HEK293 (cell line): ENCODE results near the gene ATP6V0A1.
A peak's percentile ranks its signal among the peaks of the same experiment; 100 is the strongest.
"Not testable (repeated sequence)": the region's sequence is repeated elsewhere in the genome, so short reads cannot be mapped to it uniquely, and the experiment has no call there.

Source experiments
- CTCF ChIA-PET: fragments of 350-600 bp; formaldehyde crosslinking; extraction: SDS; loops from one replicate; lab custom pipeline; 2021; ENCODE audit warnings: antibody characterized with exemption; lab: Yijun Ruan, JAX
- POLR2A ChIA-PET: fragments of 300-600 bp; formaldehyde crosslinking; extraction: SDS; loops from one replicate; lab custom pipeline; 2020; ENCODE audit warnings: antibody characterized with exemption, inconsistent platforms; lab: Yijun Ruan, JAX
- H3K27ac ChIP-seq: fragments of 200-500 bp; sonication (Bioruptor generic); 2 replicates; pipeline ENCODE4 v1.5.1; 2014; ENCODE audit warnings: low read depth, low read length, control low read depth, inconsistent platforms; ENCODE audit errors: extremely low read depth
- H3K36me3 ChIP-seq, 2 experiments: fragments of 200-500 bp in 1 of 2; sonication (Bioruptor generic) in 1 of 2; 1 replicate in 1 of 2; 2 replicates in 1 of 2; pipeline ENCODE4 v1.5.1; 2014 to 2017; ENCODE audit warnings: inconsistent platforms in 2 of 2, low read length in 2 of 2; ENCODE audit not compliant: control insufficient read depth in 2 of 2, insufficient read depth in 1 of 2
- H3K4me1 ChIP-seq: fragments of 200-500 bp; sonication (Bioruptor generic); 2 replicates; pipeline ENCODE4 v1.5.1; 2014; ENCODE audit warnings: mild to moderate bottlenecking, low read length, inconsistent platforms; ENCODE audit not compliant: control insufficient read depth, insufficient read depth
- H3K4me3 ChIP-seq: 2 replicates; pipeline ENCODE4 v1.5.1; 2011; ENCODE audit warnings: low read depth, mild to moderate bottlenecking, control low read depth, low read length, moderate library complexity
- H3K9me3 ChIP-seq: fragments of 200-500 bp; sonication (Bioruptor generic); 2 replicates; pipeline ENCODE4 v1.5.1; 2014; ENCODE audit warnings: low read depth, low read length, inconsistent platforms; ENCODE audit not compliant: control insufficient read depth, insufficient read depth
- GLI2 ChIP-seq: fragments of 450-650 bp; formaldehyde crosslinking; IDR thresholded peaks from 2 replicates; pipeline ENCODE4; 2017; ENCODE audit warnings: missing biosample characterization, missing genetic modification characterization, low read depth, borderline replicate concordance
- HOXA7 ChIP-seq: sonication (generic); formaldehyde crosslinking; IDR thresholded peaks from 2 replicates; pipeline ENCODE4 v1.8.1; 2022; ENCODE audit warnings: missing genetic modification reagents, borderline replicate concordance
- KLF1 ChIP-seq: fragments of 450-650 bp; formaldehyde crosslinking; IDR thresholded peaks from 2 replicates; pipeline ENCODE4 v1.5.1; 2016; ENCODE audit warnings: missing biosample characterization, missing genetic modification characterization
- KLF7 ChIP-seq: fragments of 450-650 bp; formaldehyde crosslinking; IDR thresholded peaks from 2 replicates; pipeline ENCODE4 v1.5.1; 2016; ENCODE audit warnings: missing biosample characterization, missing genetic modification characterization, borderline replicate concordance
- SETDB1 ChIP-seq: IDR thresholded peaks from one replicate; pipeline ENCODE4 v1.6.1; 2017; ENCODE audit warnings: mild to moderate bottlenecking, low read length, moderate library complexity, mixed read lengths; ENCODE audit not compliant: insufficient read length
- SP2 ChIP-seq: fragments of 450-650 bp; formaldehyde crosslinking; IDR thresholded peaks from 2 replicates; pipeline ENCODE4 v1.5.1; 2016; ENCODE audit warnings: missing biosample characterization, missing genetic modification characterization
- SP7 ChIP-seq: fragments of 450-650 bp; formaldehyde crosslinking; IDR thresholded peaks from 2 replicates; pipeline ENCODE4 v1.5.1; 2016; ENCODE audit warnings: missing biosample characterization, missing genetic modification characterization
- TRIM28 ChIP-seq: IDR thresholded peaks from 2 replicates; pipeline ENCODE4 v1.6.1; 2011; ENCODE audit warnings: low read length, control low read depth, borderline replicate concordance
- ZNF292 ChIP-seq: fragments of 450-650 bp; formaldehyde crosslinking; IDR thresholded peaks from 2 replicates; pipeline ENCODE4 v1.5.1; 2016; ENCODE audit warnings: low read depth, missing biosample characterization, missing genetic modification characterization, borderline replicate concordance
- ZNF302 ChIP-seq: fragments of 450-650 bp; formaldehyde crosslinking; IDR thresholded peaks from 2 replicates; pipeline ENCODE4 v1.5.1; 2016; ENCODE audit warnings: missing biosample characterization, missing genetic modification characterization, low read depth
- ZNF311 ChIP-seq: fragments of 450-650 bp; formaldehyde crosslinking; IDR thresholded peaks from 2 replicates; pipeline ENCODE4 v1.5.1; 2017; ENCODE audit warnings: missing biosample characterization, missing genetic modification characterization, borderline replicate concordance
- ZNF596 ChIP-seq: fragments of 450-650 bp; IDR thresholded peaks from 2 replicates; pipeline ENCODE4 v1.5.0; 2018; ENCODE audit warnings: missing biosample characterization, mild to moderate bottlenecking, missing genetic modification characterization, moderate library complexity
- ZNF664 ChIP-seq: fragments of 450-650 bp; formaldehyde crosslinking; IDR thresholded peaks from 2 replicates; pipeline ENCODE4 v1.5.1; 2016; ENCODE audit warnings: missing biosample characterization, missing genetic modification characterization
- TF ChIP-seq, protein P1 (sequence below): fragments of 450-650 bp; formaldehyde crosslinking; IDR thresholded peaks from 2 replicates; pipeline ENCODE4 v1.5.1; 2016; ENCODE audit warnings: missing biosample characterization, missing genetic modification characterization
- TF ChIP-seq, protein P2 (sequence below): fragments of 450-650 bp; formaldehyde crosslinking; IDR thresholded peaks from 2 replicates; pipeline ENCODE4 v1.5.1; 2016; ENCODE audit warnings: missing biosample characterization, missing genetic modification characterization
- TF ChIP-seq, protein P3 (sequence below): fragments of 450-650 bp; formaldehyde crosslinking; IDR thresholded peaks from 2 replicates; pipeline ENCODE4 v1.5.1; 2016; ENCODE audit warnings: missing biosample characterization, missing genetic modification characterization
- TF ChIP-seq, protein P4 (sequence below): fragments of 450-650 bp; formaldehyde crosslinking; IDR thresholded peaks from 2 replicates; pipeline ENCODE4 v1.5.1; 2016; ENCODE audit warnings: missing biosample characterization, missing genetic modification characterization
- TF ChIP-seq, protein P5 (sequence below): fragments of 450-650 bp; formaldehyde crosslinking; IDR thresholded peaks from 2 replicates; pipeline ENCODE4 v1.5.1; 2017; ENCODE audit warnings: missing biosample characterization, missing genetic modification characterization
- TF ChIP-seq, protein P6 (sequence below): fragments of 450-650 bp; formaldehyde crosslinking; IDR thresholded peaks from 2 replicates; pipeline ENCODE4 v1.5.1; 2016; ENCODE audit warnings: missing biosample characterization, missing genetic modification characterization
- TF ChIP-seq, protein P7 (sequence below): fragments of 450-650 bp; formaldehyde crosslinking; IDR thresholded peaks from 2 replicates; pipeline ENCODE4 v1.5.1; 2016; ENCODE audit warnings: missing biosample characterization, missing genetic modification characterization

Gene ATP6V0A1

DNA sequence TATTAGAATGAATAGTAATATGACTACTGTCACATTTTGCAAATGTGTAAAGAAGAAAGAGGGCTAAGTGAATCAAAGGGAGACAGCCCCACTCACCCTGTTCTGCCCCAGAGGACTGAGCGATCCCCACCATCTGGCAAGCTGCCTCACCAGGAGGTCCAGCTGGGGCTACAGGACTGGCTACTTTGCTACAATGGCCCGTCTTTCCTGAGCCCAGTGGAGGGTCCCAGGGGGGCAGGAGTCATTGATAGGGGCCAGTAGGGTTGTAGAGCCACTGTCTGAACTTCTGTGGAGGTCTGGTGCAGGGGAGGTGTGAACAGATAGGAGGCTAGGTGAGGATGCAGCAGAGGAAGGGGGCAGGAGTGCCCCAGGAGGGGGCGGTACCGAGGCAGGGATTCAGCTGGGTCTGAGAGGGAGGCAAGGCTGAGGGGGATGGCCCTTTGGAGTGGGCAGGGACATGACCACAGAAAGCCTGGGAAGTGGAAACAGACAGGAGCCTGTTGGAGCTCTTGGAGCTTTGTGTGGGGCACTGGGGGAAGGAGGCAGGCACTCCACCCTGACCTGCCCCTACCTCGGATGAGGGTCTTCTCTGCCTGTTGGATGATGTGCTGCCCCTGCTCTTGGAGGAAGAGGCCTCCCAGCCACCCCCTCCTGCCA, 97.4 kb downstream of the ATP6V0A1 start:
- CTCF ChIA-PET, result interaction anchor here (1.6 kb wide), 1 partner anchor 22 kb away, joined by 7 read pairs; the partner anchor contains the start of gene PSMC3IP
- TF ChIP-seq SP2 (tag by site-specific recombination), result peak; percentile 23; the same call in 1 of the 2 replicates
- not testable (repeated sequence) for H3K27ac ChIP-seq, H3K4me1 ChIP-seq, H3K4me3 ChIP-seq, H3K9me3 ChIP-seq, H3K36me3 ChIP-seq
- POLR2A ChIA-PET, result interaction anchor here (0.7 kb wide), 1 partner anchor 229 kb away, joined by 3 read pairs; no protein-coding TSS in a partner anchor

DNA sequence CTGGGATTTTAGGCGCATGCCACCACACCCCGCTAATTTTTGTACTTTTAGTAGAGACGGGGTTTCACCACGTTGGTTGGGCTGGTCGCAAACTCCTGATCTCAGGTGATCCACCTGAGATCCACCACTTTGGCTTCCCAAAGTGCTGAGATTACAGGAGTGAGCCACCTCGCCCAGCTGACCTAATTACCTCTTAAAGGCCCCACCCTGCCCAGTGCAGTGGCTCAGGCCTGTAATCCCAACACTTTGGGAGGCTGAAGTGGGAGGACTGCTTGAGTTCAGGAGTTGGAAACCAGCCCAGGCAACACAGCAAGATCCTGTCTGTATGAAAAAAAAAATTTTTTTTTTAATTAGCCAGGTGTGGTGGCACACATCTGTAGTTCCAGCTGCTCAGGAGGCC, 100.4 kb downstream of the ATP6V0A1 start:
- Histone ChIP-seq H3K4me1 (peaks cover 10% of the 10 kb centered on the region; the same call in 1 of the 2 replicates), H3K9me3 (no peaks in the 10 kb centered on the region), H3K36me3 (peaks cover 0 to 12% of the 10 kb centered on the region in 2 experiments; a peak in 2 of 3 replicates), H3K4me3 (no peak overlapping the region), H3K27ac (0 out of 2 replicates have a peak overlapping the region, but pooled peaks have one; percentile 11)
- CTCF ChIA-PET, result interaction anchor here (0.6 to 2.7 kb wide), 4 partner anchors 10 to 443 kb away, joined by 3 to 12 read pairs (median 4); partner anchors contain the start of gene PSMC3IP
- POLR2A ChIA-PET, result interaction anchor here (0.6 to 1.0 kb wide), 2 partner anchors 15 to 151 kb away, joined by 3 read pairs; no protein-coding TSS in a partner anchor
- peak; percentile 79 for TF ChIP-seq KLF1 (tag by site-specific recombination)
- TF ChIP-seq, protein P1, sequence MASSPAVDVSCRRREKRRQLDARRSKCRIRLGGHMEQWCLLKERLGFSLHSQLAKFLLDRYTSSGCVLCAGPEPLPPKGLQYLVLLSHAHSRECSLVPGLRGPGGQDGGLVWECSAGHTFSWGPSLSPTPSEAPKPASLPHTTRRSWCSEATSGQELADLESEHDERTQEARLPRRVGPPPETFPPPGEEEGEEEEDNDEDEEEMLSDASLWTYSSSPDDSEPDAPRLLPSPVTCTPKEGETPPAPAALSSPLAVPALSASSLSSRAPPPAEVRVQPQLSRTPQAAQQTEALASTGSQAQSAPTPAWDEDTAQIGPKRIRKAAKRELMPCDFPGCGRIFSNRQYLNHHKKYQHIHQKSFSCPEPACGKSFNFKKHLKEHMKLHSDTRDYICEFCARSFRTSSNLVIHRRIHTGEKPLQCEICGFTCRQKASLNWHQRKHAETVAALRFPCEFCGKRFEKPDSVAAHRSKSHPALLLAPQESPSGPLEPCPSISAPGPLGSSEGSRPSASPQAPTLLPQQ, result no peak
- TF ChIP-seq ZNF292 (tag by site-specific recombination), result no peak
- TF ChIP-seq ZNF311, result no peak
- no peak for TF ChIP-seq ZNF302 (tag by site-specific recombination)
- no peak for TF ChIP-seq SETDB1
- TF ChIP-seq, protein P2, sequence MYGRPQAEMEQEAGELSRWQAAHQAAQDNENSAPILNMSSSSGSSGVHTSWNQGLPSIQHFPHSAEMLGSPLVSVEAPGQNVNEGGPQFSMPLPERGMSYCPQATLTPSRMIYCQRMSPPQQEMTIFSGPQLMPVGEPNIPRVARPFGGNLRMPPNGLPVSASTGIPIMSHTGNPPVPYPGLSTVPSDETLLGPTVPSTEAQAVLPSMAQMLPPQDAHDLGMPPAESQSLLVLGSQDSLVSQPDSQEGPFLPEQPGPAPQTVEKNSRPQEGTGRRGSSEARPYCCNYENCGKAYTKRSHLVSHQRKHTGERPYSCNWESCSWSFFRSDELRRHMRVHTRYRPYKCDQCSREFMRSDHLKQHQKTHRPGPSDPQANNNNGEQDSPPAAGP (tag by site-specific recombination), result peak; percentile 45; the same call in 1 of the 2 replicates
- TF ChIP-seq, protein P3, sequence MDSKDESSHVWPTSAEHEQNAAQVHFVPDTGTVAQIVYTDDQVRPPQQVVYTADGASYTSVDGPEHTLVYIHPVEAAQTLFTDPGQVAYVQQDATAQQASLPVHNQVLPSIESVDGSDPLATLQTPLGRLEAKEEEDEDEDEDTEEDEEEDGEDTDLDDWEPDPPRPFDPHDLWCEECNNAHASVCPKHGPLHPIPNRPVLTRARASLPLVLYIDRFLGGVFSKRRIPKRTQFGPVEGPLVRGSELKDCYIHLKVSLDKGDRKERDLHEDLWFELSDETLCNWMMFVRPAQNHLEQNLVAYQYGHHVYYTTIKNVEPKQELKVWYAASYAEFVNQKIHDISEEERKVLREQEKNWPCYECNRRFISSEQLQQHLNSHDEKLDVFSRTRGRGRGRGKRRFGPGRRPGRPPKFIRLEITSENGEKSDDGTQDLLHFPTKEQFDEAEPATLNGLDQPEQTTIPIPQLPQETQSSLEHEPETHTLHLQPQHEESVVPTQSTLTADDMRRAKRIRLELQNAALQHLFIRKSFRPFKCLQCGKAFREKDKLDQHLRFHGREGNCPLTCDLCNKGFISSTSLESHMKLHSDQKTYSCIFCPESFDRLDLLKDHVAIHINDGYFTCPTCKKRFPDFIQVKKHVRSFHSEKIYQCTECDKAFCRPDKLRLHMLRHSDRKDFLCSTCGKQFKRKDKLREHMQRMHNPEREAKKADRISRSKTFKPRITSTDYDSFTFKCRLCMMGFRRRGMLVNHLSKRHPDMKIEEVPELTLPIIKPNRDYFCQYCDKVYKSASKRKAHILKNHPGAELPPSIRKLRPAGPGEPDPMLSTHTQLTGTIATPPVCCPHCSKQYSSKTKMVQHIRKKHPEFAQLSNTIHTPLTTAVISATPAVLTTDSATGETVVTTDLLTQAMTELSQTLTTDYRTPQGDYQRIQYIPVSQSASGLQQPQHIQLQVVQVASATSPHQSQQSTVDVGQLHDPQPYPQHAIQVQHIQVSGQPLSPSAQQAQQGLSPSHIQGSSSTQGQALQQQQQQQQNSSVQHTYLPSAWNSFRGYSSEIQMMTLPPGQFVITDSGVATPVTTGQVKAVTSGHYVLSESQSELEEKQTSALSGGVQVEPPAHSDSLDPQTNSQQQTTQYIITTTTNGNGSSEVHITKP (tag by site-specific recombination), result peak; percentile 55; the same call in 1 of the 2 replicates
- TF ChIP-seq SP7 (tag by site-specific recombination), result 0 out of 2 replicates have a peak, but pooled peaks have one; percentile 13
- TF ChIP-seq, protein P4, sequence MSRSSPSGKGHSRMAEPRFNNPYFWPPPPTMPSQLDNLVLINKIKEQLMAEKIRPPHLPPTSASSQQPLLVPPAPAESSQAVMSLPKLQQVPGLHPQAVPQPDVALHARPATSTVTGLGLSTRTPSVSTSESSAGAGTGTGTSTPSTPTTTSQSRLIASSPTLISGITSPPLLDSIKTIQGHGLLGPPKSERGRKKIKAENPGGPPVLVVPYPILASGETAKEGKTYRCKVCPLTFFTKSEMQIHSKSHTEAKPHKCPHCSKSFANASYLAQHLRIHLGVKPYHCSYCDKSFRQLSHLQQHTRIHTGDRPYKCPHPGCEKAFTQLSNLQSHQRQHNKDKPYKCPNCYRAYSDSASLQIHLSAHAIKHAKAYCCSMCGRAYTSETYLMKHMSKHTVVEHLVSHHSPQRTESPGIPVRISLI (tag by site-specific recombination), result peak; percentile 41; the same call in 1 of the 2 replicates
- TF ChIP-seq ZNF596 (tag by site-specific recombination), result no peak
- TF ChIP-seq, protein P5, sequence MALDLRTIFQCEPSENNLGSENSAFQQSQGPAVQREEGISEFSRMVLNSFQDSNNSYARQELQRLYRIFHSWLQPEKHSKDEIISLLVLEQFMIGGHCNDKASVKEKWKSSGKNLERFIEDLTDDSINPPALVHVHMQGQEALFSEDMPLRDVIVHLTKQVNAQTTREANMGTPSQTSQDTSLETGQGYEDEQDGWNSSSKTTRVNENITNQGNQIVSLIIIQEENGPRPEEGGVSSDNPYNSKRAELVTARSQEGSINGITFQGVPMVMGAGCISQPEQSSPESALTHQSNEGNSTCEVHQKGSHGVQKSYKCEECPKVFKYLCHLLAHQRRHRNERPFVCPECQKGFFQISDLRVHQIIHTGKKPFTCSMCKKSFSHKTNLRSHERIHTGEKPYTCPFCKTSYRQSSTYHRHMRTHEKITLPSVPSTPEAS (tag by site-specific recombination), result no peak
- TF ChIP-seq ZNF664 (tag by site-specific recombination), result no peak
- TF ChIP-seq TRIM28, result no peak
- TF ChIP-seq KLF7 (tag by site-specific recombination), result 0 out of 2 replicates have a peak, but pooled peaks have one; percentile 46
- TF ChIP-seq GLI2, result no peak
- TF ChIP-seq, protein P6, sequence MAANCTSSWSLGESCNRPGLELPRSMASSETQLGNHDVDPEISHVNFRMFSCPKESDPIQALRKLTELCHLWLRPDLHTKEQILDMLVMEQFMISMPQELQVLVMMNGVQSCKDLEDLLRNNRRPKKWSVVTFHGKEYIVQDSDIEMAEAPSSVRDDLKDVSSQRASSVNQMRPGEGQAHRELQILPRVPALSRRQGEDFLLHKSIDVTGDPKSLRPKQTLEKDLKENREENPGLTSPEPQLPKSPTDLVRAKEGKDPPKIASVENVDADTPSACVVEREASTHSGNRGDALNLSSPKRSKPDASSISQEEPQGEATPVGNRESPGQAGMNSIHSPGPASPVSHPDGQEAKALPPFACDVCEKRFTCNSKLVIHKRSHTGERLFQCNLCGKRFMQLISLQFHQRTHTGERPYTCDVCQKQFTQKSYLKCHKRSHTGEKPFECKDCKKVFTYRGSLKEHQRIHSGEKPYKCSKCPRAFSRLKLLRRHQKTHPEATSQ (tag by site-specific recombination), result no peak
- TF ChIP-seq, protein P7, sequence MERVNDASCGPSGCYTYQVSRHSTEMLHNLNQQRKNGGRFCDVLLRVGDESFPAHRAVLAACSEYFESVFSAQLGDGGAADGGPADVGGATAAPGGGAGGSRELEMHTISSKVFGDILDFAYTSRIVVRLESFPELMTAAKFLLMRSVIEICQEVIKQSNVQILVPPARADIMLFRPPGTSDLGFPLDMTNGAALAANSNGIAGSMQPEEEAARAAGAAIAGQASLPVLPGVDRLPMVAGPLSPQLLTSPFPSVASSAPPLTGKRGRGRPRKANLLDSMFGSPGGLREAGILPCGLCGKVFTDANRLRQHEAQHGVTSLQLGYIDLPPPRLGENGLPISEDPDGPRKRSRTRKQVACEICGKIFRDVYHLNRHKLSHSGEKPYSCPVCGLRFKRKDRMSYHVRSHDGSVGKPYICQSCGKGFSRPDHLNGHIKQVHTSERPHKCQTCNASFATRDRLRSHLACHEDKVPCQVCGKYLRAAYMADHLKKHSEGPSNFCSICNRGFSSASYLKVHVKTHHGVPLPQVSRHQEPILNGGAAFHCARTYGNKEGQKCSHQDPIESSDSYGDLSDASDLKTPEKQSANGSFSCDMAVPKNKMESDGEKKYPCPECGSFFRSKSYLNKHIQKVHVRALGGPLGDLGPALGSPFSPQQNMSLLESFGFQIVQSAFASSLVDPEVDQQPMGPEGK, result 0 out of 2 replicates have a peak, but pooled peaks have one; percentile 24
- no peak for TF ChIP-seq HOXA7
